H9 (cell line): Measurements from ENCODE around the gene FZD2. TPM values are rescaled to one million over a fixed set of nuclear protein-coding genes. Genes with fewer than 3 reads are reported as not detected.
"Not testable (repeated sequence)": the region's sequence is repeated elsewhere in the genome, so short reads cannot be mapped to it uniquely, and the experiment has no call there.

Experiments
- DNase-seq: peaks from one replicate; pipeline ENCODE4 v3.0.0-alpha.2; 2017
- H2AFZ ChIP-seq: one replicate; pipeline ENCODE4 v1.6.1; 2013; ENCODE audit warnings: mild to moderate bottlenecking, low read length, control low read depth, moderate library complexity
- H2AK5ac ChIP-seq: 2 replicates; pipeline ENCODE4 v1.6.1; 2013; ENCODE audit warnings: low read length, control low read depth, mixed read lengths; ENCODE audit not compliant: insufficient read length
- H2BK120ac ChIP-seq: one replicate; pipeline ENCODE4 v1.6.1; 2013; ENCODE audit warnings: low read depth, mild to moderate bottlenecking, low read length, control low read depth, inconsistent platforms; ENCODE audit not compliant: poor library complexity, severe bottlenecking
- H2BK12ac ChIP-seq: 2 replicates; pipeline ENCODE4 v1.6.1; 2013; ENCODE audit warnings: low read length, control low read depth, mixed read lengths, low read depth; ENCODE audit not compliant: insufficient read length
- H2BK15ac ChIP-seq: 2 replicates; pipeline ENCODE4 v1.6.1; 2013; ENCODE audit warnings: low read depth, low read length, control low read depth
- H2BK20ac ChIP-seq: one replicate; pipeline ENCODE4 v1.6.1; 2013; ENCODE audit warnings: low read depth, mild to moderate bottlenecking, low read length, control low read depth, inconsistent platforms; ENCODE audit not compliant: poor library complexity, severe bottlenecking
- H2BK5ac ChIP-seq: 2 replicates; pipeline ENCODE4 v1.6.1; 2013; ENCODE audit warnings: low read length, control low read depth, mixed read lengths; ENCODE audit not compliant: insufficient read length
- H3K14ac ChIP-seq: 2 replicates; pipeline ENCODE4 v1.6.1; 2013; ENCODE audit warnings: low read length, control low read depth; ENCODE audit not compliant: insufficient read depth
- H3K18ac ChIP-seq: 2 replicates; pipeline ENCODE4 v1.6.1; 2013; ENCODE audit warnings: low read depth, mild to moderate bottlenecking, mixed read lengths, low read length, control low read depth; ENCODE audit not compliant: insufficient read length
- H3K23ac ChIP-seq: 2 replicates; pipeline ENCODE4 v1.6.1; 2013; ENCODE audit warnings: low read length, control low read depth, mixed read lengths, low read depth; ENCODE audit not compliant: insufficient read length
- H3K23me2 ChIP-seq: 2 replicates; pipeline ENCODE4 v1.6.1; 2013; ENCODE audit warnings: low read depth, mild to moderate bottlenecking, mixed read lengths, low read length, control low read depth; ENCODE audit not compliant: insufficient read length, poor library complexity, severe bottlenecking
- H3K27ac ChIP-seq: 2 replicates; pipeline ENCODE4 v1.5.1; 2013; ENCODE audit warnings: low read length, control low read depth, mixed read lengths, low read depth; ENCODE audit not compliant: insufficient read length
- H3K27me3 ChIP-seq: 2 replicates; pipeline ENCODE4 v1.6.1; 2013; ENCODE audit warnings: low read length, control low read depth, inconsistent platforms; ENCODE audit not compliant: insufficient read depth
- H3K4ac ChIP-seq: 2 replicates; pipeline ENCODE4 v1.6.1; 2013; ENCODE audit warnings: low read depth, mild to moderate bottlenecking, control low read depth, inconsistent platforms, low read length, moderate library complexity
- H3K4me1 ChIP-seq: 2 replicates; pipeline ENCODE4 v1.6.1; 2013; ENCODE audit warnings: low read length, control low read depth, inconsistent platforms; ENCODE audit not compliant: insufficient read depth
- H3K4me2 ChIP-seq: 2 replicates; pipeline ENCODE4 v1.6.1; 2013; ENCODE audit warnings: low read length, control low read depth, mixed read lengths; ENCODE audit not compliant: insufficient read length, insufficient read depth
- H3K56ac ChIP-seq: 2 replicates; pipeline ENCODE4 v1.6.1; 2013; ENCODE audit warnings: low read depth, mild to moderate bottlenecking, mixed read lengths, low read length, control low read depth; ENCODE audit not compliant: insufficient read length
- H3K79me1 ChIP-seq: 2 replicates; pipeline ENCODE4 v1.6.1; 2013; ENCODE audit warnings: low read depth, mild to moderate bottlenecking, moderate library complexity, low read length, control low read depth, inconsistent platforms; ENCODE audit not compliant: insufficient read depth, poor library complexity, severe bottlenecking
- H3K79me2 ChIP-seq: 2 replicates; pipeline ENCODE4 v1.6.1; 2013; ENCODE audit warnings: low read length, control low read depth, inconsistent platforms; ENCODE audit not compliant: insufficient read depth
- H3K9ac ChIP-seq: 2 replicates; pipeline ENCODE4 v1.6.1; 2013; ENCODE audit warnings: low read length, control low read depth, mixed read lengths; ENCODE audit not compliant: insufficient read length; ENCODE audit errors: extremely low read depth
- H3K9me3 ChIP-seq: one replicate; pipeline ENCODE4 v1.6.1; 2013; ENCODE audit warnings: low read depth, low read length, inconsistent platforms; ENCODE audit not compliant: control insufficient read depth
- H3T11ph ChIP-seq: one replicate; pipeline ENCODE4 v1.6.1; 2013; ENCODE audit warnings: mild to moderate bottlenecking, low read length, control low read depth, inconsistent platforms
- H4K20me1 ChIP-seq: one replicate; pipeline ENCODE4 v1.6.1; 2013; ENCODE audit not compliant: control insufficient read depth, insufficient read length, insufficient read depth
- H4K5ac ChIP-seq: 2 replicates; pipeline ENCODE4 v1.6.1; 2013; ENCODE audit warnings: low read depth, mild to moderate bottlenecking, mixed read lengths, low read length, control low read depth; ENCODE audit not compliant: insufficient read length
- H4K8ac ChIP-seq: replicated peaks from 2 replicates; pipeline ENCODE4 v1.6.1; 2013; ENCODE audit warnings: low read length, control low read depth, mixed read lengths, low read depth; ENCODE audit not compliant: insufficient read length
- H4K91ac ChIP-seq: 2 replicates; pipeline ENCODE4 v1.6.1; 2013; ENCODE audit warnings: low read depth, mild to moderate bottlenecking, moderate library complexity, mixed read lengths, low read length, control low read depth; ENCODE audit not compliant: insufficient read length
- H3K27ac Mint-ChIP-seq, 3 experiments: 2 replicates in 2 of 3; 3 replicates in 1 of 3; pipeline ENCODE4 v1.8.0; 2020 to 2021; ENCODE audit warnings: mixed read lengths in 3 of 3, mild to moderate bottlenecking in 1 of 3, moderate library complexity in 1 of 3
- H3K27me3 Mint-ChIP-seq: 2 replicates; pipeline ENCODE4 v1.8.0; 2021; ENCODE audit warnings: low read depth, mild to moderate bottlenecking, moderate library complexity, mixed read lengths
- H3K36me3 Mint-ChIP-seq, 3 experiments: 2 replicates in 2 of 3; 3 replicates in 1 of 3; pipeline ENCODE4 v1.8.0; 2020 to 2021; ENCODE audit warnings: low read depth in 3 of 3, mixed read lengths in 3 of 3; ENCODE audit not compliant: insufficient read depth in 1 of 3
- H3K4me1 Mint-ChIP-seq, 2 experiments: 2 replicates each; pipeline ENCODE4 v1.8.0; 2020; ENCODE audit warnings: mixed read lengths in 2 of 2
- H3K4me3 Mint-ChIP-seq, 2 experiments: 2 replicates in 1 of 2; 3 replicates in 1 of 2; pipeline ENCODE4 v1.8.0; 2020 to 2021; ENCODE audit warnings: mild to moderate bottlenecking in 2 of 2, mixed read lengths in 2 of 2, moderate library complexity in 1 of 2
- H3K9me3 Mint-ChIP-seq, 2 experiments: 2 replicates in 1 of 2; 3 replicates in 1 of 2; pipeline ENCODE4 v1.8.0; 2020; ENCODE audit warnings: mild to moderate bottlenecking in 2 of 2, mixed read lengths in 2 of 2, moderate library complexity in 1 of 2
- WGBS: extraction: QIAGEN DNeasy Blood & Tissue Kit; methylation state at CpG from one replicate; pipeline ENCODE4 v1.1.7; 2013; ENCODE audit warnings: missing lambda C conversion rate, low lambda C conversion rate, mixed read lengths; ENCODE audit not compliant: insufficient read length; ENCODE audit errors: extremely low coverage; 5-methylcytosine and 5-hydroxymethylcytosine counted together
- total RNA-seq: library from RNA; stranded (reverse); gene quantifications from 2 replicates; pipeline ENCODE4 v1.2.1, GENCODE V29; 2021
- TF ChIP-seq, protein P1 (sequence below): fragments of 200-600 bp; sonication (generic); conservative IDR thresholded peaks from 3 replicates; pipeline ENCODE4 v1.8.0; 2021; ENCODE audit warnings: antibody characterized with exemption, mild to moderate bottlenecking

Gene FZD2
- total RNA-seq, 1 experiment from 2014 or later: 18.2 TPM

DNA sequence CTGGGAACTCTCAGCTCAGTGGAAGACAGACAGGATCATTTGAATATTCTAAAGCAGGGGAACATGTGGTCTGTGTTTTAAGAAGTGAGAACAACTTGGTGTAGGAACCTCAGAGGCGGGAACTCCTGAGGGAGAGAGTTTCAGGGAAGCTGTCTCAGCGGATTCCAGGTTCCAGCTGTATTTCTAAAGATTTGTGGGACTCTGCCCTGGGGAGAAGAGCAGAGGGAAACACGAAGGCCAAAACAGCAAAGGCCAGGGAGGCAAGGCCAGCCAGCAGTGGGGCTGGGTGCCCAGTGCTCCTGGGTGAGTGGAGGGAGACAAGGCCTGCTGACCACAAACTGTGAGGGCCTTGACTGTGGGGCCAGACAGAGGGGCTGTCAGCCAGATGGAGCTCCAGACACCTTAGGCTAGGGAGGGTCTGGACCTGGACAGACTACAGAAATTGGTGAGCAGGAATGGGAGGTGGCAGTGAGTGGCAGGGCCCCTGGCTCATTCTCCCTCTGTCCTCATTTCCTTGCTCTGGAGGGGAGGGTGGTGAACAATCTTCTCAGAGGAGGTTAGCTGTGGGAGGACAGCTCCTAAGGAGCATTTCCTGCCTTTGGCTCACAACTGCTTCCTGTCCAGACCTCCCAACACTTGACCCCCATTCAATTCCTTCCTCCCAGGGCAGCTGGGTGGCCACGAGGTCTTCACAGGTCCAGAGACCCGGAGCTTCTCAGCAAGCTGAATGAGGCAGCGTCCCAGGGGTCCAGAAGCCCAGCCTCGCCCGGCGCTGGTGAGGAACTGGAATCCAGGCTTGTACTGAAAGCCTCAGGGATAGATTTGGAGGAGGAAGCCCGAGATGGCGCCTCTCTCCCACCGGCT, 21.0 kb upstream of the FZD2 start:
- Histone ChIP-seq H4K20me1 (no peaks in the 10 kb centered on the region), H2AK5ac (no peak overlapping the region), H4K5ac (no peak overlapping the region), H2BK5ac (no peak overlapping the region), H3K27ac (no peak overlapping the region), H3K9me3 (no peaks in the 10 kb centered on the region), H3K27me3 (peaks cover 26% of the 10 kb centered on the region), H4K91ac (no peak overlapping the region), H4K8ac (no peak overlapping the region), H2BK12ac (no peak overlapping the region), H2BK20ac (no peak overlapping the region), H2BK15ac (no peak overlapping the region), H3K23ac (no peak overlapping the region), H3K4me1 (peaks cover 4% of the 10 kb centered on the region; the same call in 1 of the 2 replicates), H3K18ac (no peak overlapping the region), H3T11ph (no peak overlapping the region), H2BK120ac (no peak overlapping the region), H3K14ac (no peak overlapping the region; the same call in 1 of the 2 replicates), H3K4me2 (no peak overlapping the region), H3K79me2 (no peaks in the 10 kb centered on the region), H3K9ac (no peak overlapping the region), H3K79me1 (no peaks in the 10 kb centered on the region), H2AFZ (no peak overlapping the region), H3K23me2 (peaks cover under 1% of the 10 kb centered on the region), H3K4ac (no peak overlapping the region), H3K56ac (no peak overlapping the region)
- Mint-ChIP-seq H3K9me3 (peaks cover 2 to 12% of the 10 kb centered on the region in 2 experiments; a peak in 4 of 5 replicates), H3K27me3 (peaks cover 81% of the 10 kb centered on the region), H3K27ac (peak overlapping the region in 1 of 3 experiments; percentile 60; a peak in 1 of 7 replicates), H3K4me3 (peak overlapping the region in 1 of 2 experiments; percentile 40; a peak in 1 of 5 replicates), H3K4me1 (peaks cover 43 to 54% of the 10 kb centered on the region in 2 experiments), H3K36me3 (peaks cover 2 to 9% (median 2%) of the 10 kb centered on the region in 3 experiments; a peak in 5 of 7 replicates)
- peak; percentile 46 for DNase-seq
- TF ChIP-seq, protein P1, sequence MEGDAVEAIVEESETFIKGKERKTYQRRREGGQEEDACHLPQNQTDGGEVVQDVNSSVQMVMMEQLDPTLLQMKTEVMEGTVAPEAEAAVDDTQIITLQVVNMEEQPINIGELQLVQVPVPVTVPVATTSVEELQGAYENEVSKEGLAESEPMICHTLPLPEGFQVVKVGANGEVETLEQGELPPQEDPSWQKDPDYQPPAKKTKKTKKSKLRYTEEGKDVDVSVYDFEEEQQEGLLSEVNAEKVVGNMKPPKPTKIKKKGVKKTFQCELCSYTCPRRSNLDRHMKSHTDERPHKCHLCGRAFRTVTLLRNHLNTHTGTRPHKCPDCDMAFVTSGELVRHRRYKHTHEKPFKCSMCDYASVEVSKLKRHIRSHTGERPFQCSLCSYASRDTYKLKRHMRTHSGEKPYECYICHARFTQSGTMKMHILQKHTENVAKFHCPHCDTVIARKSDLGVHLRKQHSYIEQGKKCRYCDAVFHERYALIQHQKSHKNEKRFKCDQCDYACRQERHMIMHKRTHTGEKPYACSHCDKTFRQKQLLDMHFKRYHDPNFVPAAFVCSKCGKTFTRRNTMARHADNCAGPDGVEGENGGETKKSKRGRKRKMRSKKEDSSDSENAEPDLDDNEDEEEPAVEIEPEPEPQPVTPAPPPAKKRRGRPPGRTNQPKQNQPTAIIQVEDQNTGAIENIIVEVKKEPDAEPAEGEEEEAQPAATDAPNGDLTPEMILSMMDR: no peak
- WGBS: no CpG with 5 or more reads among the region's 12 CpGs

DNA sequence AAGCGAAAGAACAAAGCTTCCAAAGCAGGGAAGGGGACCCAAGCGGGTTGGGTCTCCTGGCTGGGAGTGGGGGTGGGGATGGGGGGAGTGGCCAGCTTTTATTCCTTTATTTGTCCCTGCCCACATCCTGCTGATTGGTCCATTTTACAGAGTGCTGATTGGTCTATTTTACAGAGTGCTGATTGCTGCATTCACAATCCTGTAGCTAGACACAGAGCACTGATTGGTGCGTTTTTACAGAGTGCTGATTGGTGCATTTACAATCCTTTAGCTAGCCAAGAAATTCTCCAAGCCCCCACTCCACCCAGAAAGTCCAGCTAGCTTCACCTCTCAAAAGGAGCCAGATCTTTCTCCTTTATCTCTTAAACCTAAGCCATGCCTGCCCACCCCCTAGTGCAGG, 19.4 kb upstream of the FZD2 start:
- not testable (repeated sequence) for H3K36me3 Mint-ChIP-seq, H3K27ac ChIP-seq, DNase-seq, H3T11ph ChIP-seq, H3K23me2 ChIP-seq, H2AK5ac ChIP-seq, H4K20me1 ChIP-seq, H3K79me1 ChIP-seq, H2BK20ac ChIP-seq, H3K56ac ChIP-seq, H3K4ac ChIP-seq, H4K8ac ChIP-seq, H4K91ac ChIP-seq, H2BK12ac ChIP-seq, H2AFZ ChIP-seq, H2BK120ac ChIP-seq, H3K14ac ChIP-seq, H4K5ac ChIP-seq, H3K9me3 ChIP-seq, H3K9ac ChIP-seq, H3K23ac ChIP-seq, H2BK15ac ChIP-seq, H3K79me2 ChIP-seq, H3K4me1 ChIP-seq, H2BK5ac ChIP-seq, H3K4me2 ChIP-seq, H3K18ac ChIP-seq
- H3K27ac Mint-ChIP-seq: peak overlapping the region in 1 of 3 experiments; percentile 82; a peak in 1 of 7 replicates
- peak overlapping the region in 1 of 2 experiments; percentile 68; a peak in 2 of 5 replicates for H3K4me3 Mint-ChIP-seq
- WGBS: no CpG with 5 or more reads among the region's 3 CpGs
- peaks cover 58 to 68% of the 10 kb centered on the region in 2 experiments for H3K4me1 Mint-ChIP-seq
- H3K27me3 ChIP-seq: peaks cover 37% of the 10 kb centered on the region
- H3K27me3 Mint-ChIP-seq: peaks cover 87% of the 10 kb centered on the region
- H3K9me3 Mint-ChIP-seq: peaks cover 2 to 12% of the 10 kb centered on the region in 2 experiments; a peak in 4 of 5 replicates
